Gastroesophageal sphincter (tissue), 3 donors: Measurements from ENCODE around the gene SNX3.

Experiments
- CTCF ChIP-seq, 4 experiments: fragments of 200-600 bp in 2 of 4; fragments of 450-650 bp in 2 of 4; sonication (generic) in 1 of 4; IDR thresholded peaks; one replicate each; pipeline ENCODE4 v1.5.1; 2017 to 2019; ENCODE audit warnings: antibody characterized with exemption in 4 of 4, mild to moderate bottlenecking in 2 of 4, moderate library complexity in 2 of 4
- EP300 ChIP-seq: sonication (generic); formaldehyde crosslinking; IDR thresholded peaks from one replicate; pipeline ENCODE4 v1.6.1; 2017; ENCODE audit warnings: antibody characterized with exemption, mild to moderate bottlenecking
- POLR2A ChIP-seq, 2 donors: fragments of 450-650 bp; IDR thresholded peaks; one replicate each; pipeline ENCODE4 v1.6.1; 2017; ENCODE audit warnings: antibody characterized with exemption in 2 of 2, mild to moderate bottlenecking in 2 of 2, moderate library complexity in 1 of 2
- POLR2AphosphoS5 ChIP-seq: sonication (generic); formaldehyde crosslinking; IDR thresholded peaks from one replicate; pipeline ENCODE4 v1.6.1; 2017; ENCODE audit warnings: antibody characterized with exemption

GRCh38 chr6:108187519-108187918, 73.3 kb downstream of the SNX3 start:
- no peak for TF ChIP-seq CTCF (IDR thresholded peaks at IDR 0.05)
- TF ChIP-seq POLR2AphosphoS5: no peak
- no peak for TF ChIP-seq POLR2A (IDR thresholded peaks at IDR 0.05)
- no peak for TF ChIP-seq EP300
